Stimulated activated naive CD8-positive, alpha-beta T cell treated with anti-CD3 and anti-CD28 coated beads, Interleukin-15, Interleukin-2, amounts not matched to agents 100 ng/mL and 50 ng/mL, for 24 hours (primary cell): ENCODE results near the gene C11orf52.

Experiments used
- H3K27ac Mint-ChIP-seq: one replicate; pipeline ENCODE4 v1.8.0; 2021; ENCODE audit warnings: mild to moderate bottlenecking, mixed read lengths
- H3K27me3 Mint-ChIP-seq: one replicate; pipeline ENCODE4 v1.8.0; 2021; ENCODE audit warnings: mixed read lengths
- H3K36me3 Mint-ChIP-seq: one replicate; pipeline ENCODE4 v1.8.0; 2021; ENCODE audit warnings: low read depth, mixed read lengths
- H3K4me1 Mint-ChIP-seq: one replicate; pipeline ENCODE4 v1.8.0; 2021; ENCODE audit warnings: low read depth, mixed read lengths
- H3K4me3 Mint-ChIP-seq: one replicate; pipeline ENCODE4 v1.8.0; 2021; ENCODE audit warnings: mild to moderate bottlenecking, mixed read lengths
- H3K9me3 Mint-ChIP-seq: one replicate; pipeline ENCODE4 v1.8.0; 2021; ENCODE audit warnings: mixed read lengths

The C11orf52 gene

GRCh38 chr11:111908639-111909305 lies 9.9 kb upstream of the C11orf52 start:
- Mint-ChIP-seq H3K27ac (no peak overlapping the region), H3K4me3 (no peak overlapping the region), H3K36me3 (no peaks in the 10 kb centered on the region), H3K27me3 (peaks cover 34% of the 10 kb centered on the region), H3K9me3 (peaks cover 6% of the 10 kb centered on the region), H3K4me1 (no peaks in the 10 kb centered on the region)

- Mint-ChIP-seq H3K27ac (no peak overlapping the region), H3K36me3 (no peaks in the 10 kb centered on the region), H3K4me3 (no peak overlapping the region), H3K9me3 (peaks cover 6% of the 10 kb centered on the region), H3K27me3 (peaks cover 39% of the 10 kb centered on the region), H3K4me1 (no peaks in the 10 kb centered on the region)
Observed at GRCh38 chr11:111909378-111909777, 9.3 kb upstream of the C11orf52 start.

GRCh38 chr11:111910676-111911562 lies 7.8 kb upstream of the C11orf52 start:
- no peaks in the 10 kb centered on the region for H3K4me1 Mint-ChIP-seq
- no peak overlapping the region for H3K4me3 Mint-ChIP-seq
- H3K9me3 Mint-ChIP-seq, result no peaks in the 10 kb centered on the region
- H3K36me3 Mint-ChIP-seq, result no peaks in the 10 kb centered on the region
- H3K27me3 Mint-ChIP-seq, result peaks cover 47% of the 10 kb centered on the region
- no peak overlapping the region for H3K27ac Mint-ChIP-seq

GRCh38 chr11:111911563-111912401 lies 6.9 kb upstream of the C11orf52 start, which contains the start of gene CRYAB:
TSS of gene CRYAB (minus strand) at chr11:111911770. CDS start at chr11:111911724, 46 bp downstream.
- Mint-ChIP-seq H3K9me3 (no peaks in the 10 kb centered on the region), H3K4me1 (no peaks in the 10 kb centered on the region), H3K27me3 (peaks cover 55% of the 10 kb centered on the region), H3K36me3 (no peaks in the 10 kb centered on the region), H3K27ac (no peak within 1 kb of the TSS), H3K4me3 (no peak within 1 kb of the TSS)

GRCh38 chr11:111912535-111912934 lies 6.2 kb upstream of the C11orf52 start, which contains the start of gene HSPB2:
TSS of gene HSPB2 (plus strand) at chr11:111912734. CDS start at chr11:111912830, 96 bp downstream.
- Mint-ChIP-seq H3K9me3 (no peaks in the 10 kb centered on the region), H3K27ac (no peak within 1 kb of the TSS), H3K4me3 (no peak within 1 kb of the TSS), H3K27me3 (peaks cover 56% of the 10 kb centered on the region), H3K4me1 (no peaks in the 10 kb centered on the region), H3K36me3 (no peaks in the 10 kb centered on the region)

GRCh38 chr11:111913031-111913861 lies 5.5 kb upstream of the C11orf52 start:
- Mint-ChIP-seq H3K27ac (no peak overlapping the region), H3K36me3 (no peaks in the 10 kb centered on the region), H3K27me3 (peaks cover 59% of the 10 kb centered on the region), H3K4me3 (no peak overlapping the region), H3K9me3 (no peaks in the 10 kb centered on the region), H3K4me1 (no peaks in the 10 kb centered on the region)

GRCh38 chr11:111913997-111914396 lies 4.7 kb upstream of the C11orf52 start:
- Mint-ChIP-seq H3K4me3 (no peak overlapping the region), H3K36me3 (no peaks in the 10 kb centered on the region), H3K27ac (no peak overlapping the region), H3K9me3 (no peaks in the 10 kb centered on the region), H3K4me1 (no peaks in the 10 kb centered on the region), H3K27me3 (peaks cover 60% of the 10 kb centered on the region)

- no peaks in the 10 kb centered on the region for H3K4me1 Mint-ChIP-seq
- H3K36me3 Mint-ChIP-seq, result no peaks in the 10 kb centered on the region
- no peaks in the 10 kb centered on the region for H3K9me3 Mint-ChIP-seq
- peaks cover 48% of the 10 kb centered on the region for H3K27me3 Mint-ChIP-seq
- H3K4me3 Mint-ChIP-seq, result no peak overlapping the region
- no peak overlapping the region for H3K27ac Mint-ChIP-seq
Observed at GRCh38 chr11:111916768-111917167, 1.9 kb upstream of the C11orf52 start.

- H3K4me3 Mint-ChIP-seq, result no peak overlapping the region
- H3K4me1 Mint-ChIP-seq, result no peaks in the 10 kb centered on the region
- H3K27ac Mint-ChIP-seq, result no peak overlapping the region
- no peaks in the 10 kb centered on the region for H3K36me3 Mint-ChIP-seq
- no peaks in the 10 kb centered on the region for H3K9me3 Mint-ChIP-seq
- H3K27me3 Mint-ChIP-seq, result peaks cover 42% of the 10 kb centered on the region
Observed at GRCh38 chr11:111917312-111917711, 1.4 kb upstream of the C11orf52 start.

- Mint-ChIP-seq H3K27me3 (peaks cover 42% of the 10 kb centered on the region), H3K9me3 (no peaks in the 10 kb centered on the region), H3K36me3 (no peaks in the 10 kb centered on the region), H3K4me3 (no peak overlapping the region), H3K4me1 (no peaks in the 10 kb centered on the region), H3K27ac (no peak overlapping the region)
Observed at GRCh38 chr11:111917788-111918187, 925 bp upstream of the C11orf52 start.

GRCh38 chr11:111920908-111921307 lies 2.2 kb downstream of the C11orf52 start:
- H3K9me3 Mint-ChIP-seq, result no peaks in the 10 kb centered on the region
- H3K27me3 Mint-ChIP-seq, result peaks cover 21% of the 10 kb centered on the region
- H3K4me1 Mint-ChIP-seq, result peaks cover 10% of the 10 kb centered on the region
- no peaks in the 10 kb centered on the region for H3K36me3 Mint-ChIP-seq
- H3K27ac Mint-ChIP-seq, result no peak overlapping the region
- H3K4me3 Mint-ChIP-seq, result no peak overlapping the region

GRCh38 chr11:111921541-111922230 lies 3.0 kb downstream of the C11orf52 start:
- no peak overlapping the region for H3K27ac Mint-ChIP-seq
- H3K36me3 Mint-ChIP-seq, result no peaks in the 10 kb centered on the region
- H3K4me1 Mint-ChIP-seq, result peaks cover 17% of the 10 kb centered on the region
- H3K9me3 Mint-ChIP-seq, result no peaks in the 10 kb centered on the region
- no peak overlapping the region for H3K4me3 Mint-ChIP-seq
- H3K27me3 Mint-ChIP-seq, result peaks cover 14% of the 10 kb centered on the region

- no peaks in the 10 kb centered on the region for H3K9me3 Mint-ChIP-seq
- no peak overlapping the region for H3K4me3 Mint-ChIP-seq
- H3K27me3 Mint-ChIP-seq, result peaks cover 7% of the 10 kb centered on the region
- peaks cover 25% of the 10 kb centered on the region for H3K4me1 Mint-ChIP-seq
- H3K27ac Mint-ChIP-seq, result peak overlapping the region; percentile 54
- no peaks in the 10 kb centered on the region for H3K36me3 Mint-ChIP-seq
Observed at GRCh38 chr11:111922803-111923202, 4.1 kb downstream of the C11orf52 start.
